ENCODE data around the gene POLR3F.
"Not testable (repeated sequence)": the region's sequence is repeated elsewhere in the genome, so short reads cannot be mapped to it uniquely, and the experiment has no call there.

Gene POLR3F

DNA sequence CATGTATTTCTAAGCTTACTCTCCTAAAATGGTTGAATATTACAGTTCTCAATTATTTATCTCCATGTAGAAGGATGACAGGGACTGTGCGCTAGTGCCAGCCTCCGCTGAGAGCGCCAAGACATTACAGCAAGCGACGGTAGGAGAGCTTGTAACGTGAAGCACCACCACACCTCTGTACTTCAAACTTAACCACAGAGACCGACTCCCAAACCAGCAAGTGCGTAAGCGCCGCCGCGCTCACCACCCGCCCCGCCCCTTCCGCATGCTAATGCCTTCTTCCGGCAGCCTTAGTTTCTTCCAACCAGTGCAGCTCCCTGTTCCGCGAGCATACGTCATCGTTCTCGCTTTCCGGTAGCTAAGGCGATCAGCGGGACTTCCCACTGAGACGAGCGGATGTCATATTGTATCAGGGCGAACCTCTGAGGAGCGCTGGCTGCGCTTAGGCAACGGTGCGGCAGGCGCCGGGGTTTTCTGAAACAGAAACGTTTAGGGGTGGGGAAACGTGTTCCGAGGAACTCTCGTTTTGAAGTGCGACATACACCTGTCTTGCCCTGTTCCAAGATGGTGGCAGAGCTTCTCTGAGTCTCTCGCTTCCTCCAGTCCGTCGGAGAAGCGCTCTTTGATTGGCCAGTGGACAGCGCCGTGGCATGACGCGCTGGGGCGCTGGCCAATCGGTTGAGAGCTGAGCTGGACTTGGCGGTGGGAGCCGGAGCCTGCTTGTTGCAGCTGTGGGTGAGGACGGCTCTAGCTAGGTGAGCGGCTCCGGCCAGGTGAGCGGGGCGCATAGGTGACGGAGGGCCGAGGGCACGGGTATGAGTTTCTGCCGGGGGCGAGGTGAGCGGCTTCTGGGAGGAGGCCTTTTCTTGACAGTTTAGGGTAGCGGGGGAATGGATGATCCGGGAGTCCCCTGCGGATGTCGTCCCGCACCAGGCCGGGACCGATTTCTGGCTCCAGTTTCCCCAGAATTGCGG is 40.3 kb downstream of the POLR3F start, which contains the start of gene SEC23B:
TSS of gene SEC23B (plus strand) at position 723 of the 974 bp plus-strand sequence. CDS start 2,896 bp downstream, outside the sequence.
- DNase-seq: peak; percentile 98

DNA sequence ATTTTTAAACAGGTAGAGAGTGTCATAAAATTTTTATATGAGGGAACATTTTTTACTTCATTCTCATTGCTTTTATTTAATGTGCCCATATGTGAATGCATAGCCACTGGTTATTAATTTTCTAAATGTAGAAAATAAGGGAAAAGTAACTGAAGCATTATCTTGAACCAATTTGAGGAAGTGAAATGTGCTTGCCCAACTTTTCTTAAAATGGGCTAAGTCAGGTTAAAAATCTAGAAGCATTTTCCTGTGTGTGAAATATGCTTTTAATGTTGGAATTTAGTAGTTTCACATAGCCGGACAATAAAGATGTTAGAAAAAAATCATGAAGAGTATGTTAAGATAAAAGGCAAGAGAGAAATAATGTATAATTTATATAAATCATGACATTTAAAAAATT is 44.4 kb downstream of the POLR3F start:
- no peak for DNase-seq

DNA sequence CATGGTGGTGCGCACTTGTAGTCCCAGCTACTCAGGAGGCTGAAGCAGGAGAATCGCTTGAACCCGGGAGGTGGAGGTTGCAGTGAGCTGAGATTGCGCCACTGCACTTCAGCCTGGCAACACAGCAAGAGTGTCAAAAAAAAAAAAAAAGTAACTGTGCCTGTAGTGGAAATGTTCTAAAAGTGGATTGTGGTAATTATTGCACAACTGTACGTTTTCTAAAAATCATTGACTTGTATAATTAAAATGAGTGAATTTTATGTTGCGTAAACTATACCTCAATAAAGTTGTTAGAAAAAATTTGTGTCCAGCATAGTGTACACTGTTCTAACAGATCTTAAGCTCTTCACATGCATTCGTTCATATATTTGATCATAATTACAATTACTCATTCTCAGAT is 46.0 kb downstream of the POLR3F start:
- no peak for DNase-seq

DNA sequence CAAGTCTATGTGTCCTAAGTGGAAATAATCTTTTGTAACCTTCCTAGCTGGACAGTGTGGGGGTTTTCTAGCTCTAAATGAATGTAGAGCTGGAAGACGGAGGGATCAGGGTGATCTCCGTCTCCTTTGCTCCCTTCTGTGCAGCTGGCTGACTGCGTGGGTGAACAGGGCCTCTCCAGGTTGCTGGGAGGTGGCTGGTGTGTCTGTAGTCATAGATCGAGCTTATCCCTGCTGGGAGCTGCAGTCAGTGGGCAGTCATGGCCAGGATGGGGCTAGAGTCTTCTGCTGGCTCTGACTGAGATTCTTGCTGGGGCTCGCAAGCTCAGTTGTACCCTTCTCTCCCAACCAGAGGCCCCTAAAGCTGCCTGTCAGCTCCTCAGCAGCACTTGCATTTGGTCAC is 46.9 kb downstream of the POLR3F start:
- DNase-seq: no peak

DNA sequence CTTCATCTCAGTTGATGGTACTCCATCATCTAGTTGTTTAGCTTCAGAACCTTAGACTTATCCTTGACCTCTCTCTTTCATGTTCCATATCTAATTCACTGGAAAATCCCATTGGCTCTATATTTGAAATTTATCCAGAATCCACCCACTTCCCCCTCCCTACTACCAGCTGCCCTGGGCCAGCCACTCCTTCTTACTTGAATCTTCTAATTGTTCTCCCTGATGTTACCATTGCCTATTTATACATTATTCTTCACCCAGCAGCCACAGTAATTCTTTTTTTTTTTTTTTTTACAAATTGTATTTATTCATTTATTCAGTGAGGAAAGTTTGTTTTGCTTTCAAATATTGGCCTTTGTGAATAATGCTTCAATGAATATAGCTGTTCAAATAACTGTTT is 48.8 kb downstream of the POLR3F start:
- no peak for DNase-seq

DNA sequence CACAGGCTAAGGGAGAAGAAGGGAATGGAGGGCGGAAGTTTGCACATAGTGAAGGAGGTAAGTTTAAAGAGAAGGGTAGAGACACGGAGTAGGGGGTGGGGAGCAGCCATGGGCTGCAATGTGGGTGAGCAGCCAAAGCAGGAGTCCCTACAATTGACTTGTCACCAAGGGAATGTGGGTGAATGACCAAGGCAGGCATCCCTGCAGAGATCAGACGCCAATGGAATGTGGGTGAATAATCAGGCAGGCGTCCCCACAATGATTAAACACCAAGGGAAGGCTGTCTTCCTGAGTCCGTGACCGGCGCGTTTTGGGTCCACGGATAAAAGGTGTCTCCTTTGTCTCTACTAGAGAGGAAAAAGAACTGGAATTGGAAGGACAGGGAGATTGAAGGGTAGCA is 54.9 kb downstream of the POLR3F start:
- DNase-seq: not testable (repeated sequence)

DNA sequence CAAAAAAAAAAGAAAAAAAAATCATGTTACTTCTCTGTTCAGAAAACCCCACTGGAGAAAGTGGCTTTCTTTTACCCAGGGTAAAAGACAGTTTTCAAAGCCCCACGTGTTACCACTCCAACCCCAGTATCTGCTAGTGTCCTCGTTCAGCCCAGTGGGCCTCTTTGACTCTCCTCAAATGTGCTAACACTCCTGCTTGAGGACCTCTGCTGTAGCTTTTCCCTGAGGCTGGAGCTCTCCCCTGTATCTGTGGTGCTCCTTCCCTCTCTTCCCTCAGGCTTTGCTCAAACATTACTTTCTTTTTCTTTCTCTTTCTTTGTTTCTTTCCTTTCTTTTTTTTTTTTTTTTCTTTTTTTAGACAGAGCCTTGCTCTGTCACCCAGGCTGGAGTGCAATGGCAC is 55.9 kb downstream of the POLR3F start:
- DNase-seq: no peak

DNA sequence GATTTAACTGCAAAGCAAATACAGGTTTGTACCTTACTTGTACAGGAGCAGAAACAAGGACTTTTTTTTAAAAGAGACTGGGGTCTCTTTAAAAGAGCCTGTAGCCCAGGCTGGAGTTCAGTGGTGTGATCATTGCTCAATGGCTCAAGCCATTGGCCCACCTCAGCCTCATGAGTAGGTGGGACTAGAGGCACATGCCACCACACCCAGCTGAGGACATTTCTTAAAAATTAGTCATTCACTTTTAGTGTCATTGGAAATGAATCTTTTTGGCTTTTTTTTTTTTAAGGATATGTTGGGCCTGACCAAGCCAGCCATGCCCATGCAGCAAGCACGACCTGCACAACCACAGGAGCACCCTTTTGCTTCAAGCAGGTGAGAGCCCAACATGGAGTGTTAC is 57.5 kb downstream of the POLR3F start:
- no peak for DNase-seq

DNA sequence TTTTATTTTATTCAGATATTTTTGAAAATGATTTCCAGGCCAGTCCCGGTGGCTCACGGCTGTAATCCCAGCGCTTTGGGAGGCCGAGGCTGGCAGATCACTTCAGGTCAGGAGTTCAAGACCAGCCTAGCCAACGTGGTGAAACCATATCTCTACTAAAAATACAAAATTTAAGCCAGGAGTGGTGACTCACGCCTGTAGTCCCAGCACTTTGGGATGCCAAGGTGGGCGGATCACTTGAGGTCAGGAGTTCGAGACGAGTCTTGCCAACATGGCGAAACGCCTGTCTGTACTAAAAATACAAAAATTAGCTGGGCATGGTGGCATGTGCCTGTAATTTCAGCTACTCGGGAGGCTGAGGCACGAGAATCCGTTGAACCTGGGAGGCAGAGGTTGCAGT is 59.6 kb downstream of the POLR3F start:
- not testable (repeated sequence) for DNase-seq

DNA sequence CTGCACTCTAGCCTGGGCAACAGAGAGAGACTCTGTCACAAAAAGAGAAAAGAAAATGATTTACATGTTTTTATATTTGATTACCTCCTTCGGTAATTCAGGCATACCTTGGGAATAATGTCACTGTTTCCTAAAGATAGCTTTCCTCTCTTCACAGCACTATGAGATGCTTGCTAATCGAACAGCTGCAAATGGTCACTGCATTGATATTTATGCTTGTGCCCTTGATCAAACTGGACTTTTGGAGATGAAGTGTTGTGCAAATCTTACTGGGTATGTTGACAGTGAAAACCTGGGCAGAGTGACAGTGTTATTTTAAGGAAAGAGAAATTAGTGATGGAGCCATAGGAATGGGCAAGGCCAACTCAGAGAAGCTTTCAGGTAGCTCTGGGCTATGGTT is 60.1 kb downstream of the POLR3F start:
- DNase-seq: no peak

DNA sequence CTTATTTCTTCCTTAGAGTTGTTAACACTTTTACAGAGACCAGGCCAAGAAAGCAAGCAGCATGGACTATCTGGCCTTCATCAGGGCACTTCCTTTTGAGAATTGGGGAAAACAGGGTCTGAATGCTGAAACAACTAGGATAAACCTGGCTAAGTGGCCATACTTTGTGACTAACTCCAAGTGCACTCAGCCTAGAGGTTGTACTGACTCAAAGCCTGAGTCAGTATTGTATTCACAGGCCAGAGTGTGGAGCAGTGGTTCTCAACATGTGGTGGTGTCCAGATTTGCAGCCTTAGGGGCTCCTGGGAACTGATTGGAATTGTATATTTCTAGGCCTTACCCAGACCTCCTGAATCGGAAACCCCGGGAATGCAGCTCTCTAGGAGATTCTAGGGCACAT is 60.6 kb downstream of the POLR3F start:
- no peak for DNase-seq

DNA sequence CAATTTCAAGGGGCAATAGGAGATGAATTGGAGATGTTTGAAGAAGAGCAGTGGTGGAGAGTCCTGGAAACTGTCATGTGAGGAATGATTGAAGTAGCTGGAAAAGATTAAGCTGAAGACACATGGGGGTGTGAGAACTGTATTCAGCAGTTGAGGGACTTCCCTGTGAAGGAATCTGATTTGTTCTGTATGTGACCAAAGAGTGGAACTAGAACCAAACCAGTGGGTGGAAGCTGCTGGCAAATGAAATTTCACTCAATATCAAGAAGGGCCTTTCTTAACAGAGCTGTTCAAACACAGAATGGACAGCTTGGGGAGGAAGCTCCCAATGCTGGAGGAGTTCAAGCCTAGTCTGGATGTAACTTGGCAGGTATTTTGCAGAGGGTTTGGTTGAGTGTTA is 61.9 kb downstream of the POLR3F start:
- no peak for DNase-seq

DNA sequence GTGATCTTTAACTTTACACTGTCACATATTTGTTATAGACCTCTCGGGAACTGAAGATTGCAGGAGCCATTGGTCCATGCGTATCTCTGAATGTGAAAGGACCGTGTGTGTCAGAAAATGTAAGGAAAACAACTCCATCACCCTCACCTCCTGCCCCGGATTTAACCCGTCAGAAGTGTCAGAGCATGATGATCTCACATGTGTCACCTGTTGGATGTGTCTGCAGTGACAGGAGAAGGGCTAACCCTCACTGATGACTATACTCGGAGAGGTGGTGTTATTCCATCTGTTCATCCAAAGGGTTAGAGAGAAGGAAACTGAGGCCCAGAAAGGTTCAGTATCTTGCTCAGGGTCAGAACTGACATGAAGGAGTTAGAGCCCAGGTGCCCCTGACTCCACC is 65.4 kb downstream of the POLR3F start:
- DNase-seq: no peak

DNA sequence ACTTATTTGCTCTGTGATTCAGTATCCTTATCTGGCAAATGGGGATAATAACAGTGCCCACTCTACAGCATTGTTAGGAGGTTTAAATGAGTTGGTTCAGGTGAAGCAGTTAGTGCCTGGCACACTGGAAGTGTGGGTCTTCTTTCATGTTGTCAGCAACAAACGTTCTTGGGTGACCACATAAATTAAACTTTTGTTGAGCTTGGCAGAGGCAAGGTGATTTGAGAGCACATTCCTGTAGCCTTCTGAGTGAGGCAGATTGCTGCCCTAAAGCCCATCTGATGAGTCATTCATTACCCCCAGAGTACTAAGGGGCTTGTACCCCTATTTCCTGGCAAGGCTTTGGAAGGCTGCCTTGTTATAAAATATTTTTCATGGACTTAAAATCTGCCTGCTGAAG is 66.3 kb downstream of the POLR3F start:
- no peak for DNase-seq

DNA sequence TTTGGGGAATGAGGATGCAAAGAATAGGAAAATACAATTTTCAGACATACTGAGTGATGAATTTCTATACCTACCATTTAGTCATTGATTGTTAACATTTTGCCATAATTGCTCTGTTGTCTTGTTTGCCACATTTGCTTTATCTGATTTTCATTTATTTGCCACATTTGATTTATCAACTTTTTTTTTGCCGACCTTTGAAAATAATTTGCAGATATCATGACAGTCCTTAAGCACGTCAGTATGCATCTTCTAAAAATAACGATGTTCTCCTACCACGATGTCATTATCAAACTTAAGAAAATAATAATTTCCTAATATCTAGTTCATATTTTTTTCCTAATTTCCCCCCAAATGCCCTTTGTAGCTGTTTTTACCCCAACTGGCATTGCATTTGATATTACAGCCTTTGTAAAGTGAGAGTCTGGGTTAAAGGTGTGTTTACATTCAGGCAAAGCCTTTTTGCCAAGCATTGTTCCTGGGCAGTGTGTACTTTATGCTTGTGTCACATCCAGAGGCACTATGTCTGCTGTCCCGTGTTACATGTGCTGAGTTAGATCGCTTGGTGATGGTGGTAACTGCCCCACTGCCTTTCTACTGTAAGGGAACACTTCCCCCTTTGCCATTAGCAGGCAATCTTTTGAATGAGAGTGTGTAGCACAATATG is 66.9 kb downstream of the POLR3F start:
- no peak for DNase-seq
